22Rv1 (cell line): ENCODE measurements around the gene TSPAN1.
"Not testable (repeated sequence)": the region's sequence is repeated elsewhere in the genome, so short reads cannot be mapped to it uniquely, and the experiment has no call there.

ENCODE experiments used
- H3K27ac ChIP-seq: fragments of 450-650 bp; 2 replicates; pipeline ENCODE4 v1.5.1; 2017
- CTCF ChIP-seq: fragments of 450-650 bp; IDR thresholded peaks from 2 replicates; pipeline ENCODE4 v1.5.1; 2017; ENCODE audit warnings: mild to moderate bottlenecking
- ZFX ChIP-seq: fragments of 450-650 bp; IDR thresholded peaks from 2 replicates; pipeline ENCODE4 v1.6.1; 2017; ENCODE audit warnings: antibody characterized with exemption, borderline replicate concordance

TSPAN1 gene

GRCh38 chr1:46210561-46210960 is 35.7 kb downstream of the TSPAN1 start:
- TF ChIP-seq ZFX (no peak), CTCF (no peak)
- no peak overlapping the region for H3K27ac ChIP-seq

- no peak for TF ChIP-seq ZFX
- no peak for TF ChIP-seq CTCF
- no peak overlapping the region for H3K27ac ChIP-seq
These were observed 36.2 kb downstream of the TSPAN1 start for GRCh38 chr1:46211051-46211450.

- no peak overlapping the region for H3K27ac ChIP-seq
- TF ChIP-seq CTCF (no peak), ZFX (no peak)
These were observed 40.6 kb downstream of the TSPAN1 start for GRCh38 chr1:46215504-46215903.

- H3K27ac ChIP-seq = no peak overlapping the region
- TF ChIP-seq ZFX (no peak), CTCF (no peak)
These were observed 43.6 kb downstream of the TSPAN1 start for GRCh38 chr1:46218443-46218842.

- no peak overlapping the region for H3K27ac ChIP-seq
- TF ChIP-seq ZFX (no peak), CTCF (no peak)
These were observed 44.9 kb downstream of the TSPAN1 start for GRCh38 chr1:46219551-46220520.

- H3K27ac ChIP-seq = no peak overlapping the region
- TF ChIP-seq ZFX (no peak), CTCF (no peak)
These were observed 45.9 kb downstream of the TSPAN1 start for GRCh38 chr1:46220808-46221207.

- no peak overlapping the region for H3K27ac ChIP-seq
- no peak for TF ChIP-seq CTCF
- TF ChIP-seq ZFX = no peak
These were observed 46.9 kb downstream of the TSPAN1 start for GRCh38 chr1:46221749-46222148.

- not testable (repeated sequence) for H3K27ac ChIP-seq
These were observed 48.2 kb downstream of the TSPAN1 start for GRCh38 chr1:46223055-46223454.
